ENCODE data around the gene KIRREL1. TPM values are rescaled to one million over a fixed set of nuclear protein-coding genes. Genes with fewer than 3 reads are reported as not detected.

KIRREL1 gene
- total RNA-seq, 1 donor from 2014 or later: 39.5 TPM

DNA sequence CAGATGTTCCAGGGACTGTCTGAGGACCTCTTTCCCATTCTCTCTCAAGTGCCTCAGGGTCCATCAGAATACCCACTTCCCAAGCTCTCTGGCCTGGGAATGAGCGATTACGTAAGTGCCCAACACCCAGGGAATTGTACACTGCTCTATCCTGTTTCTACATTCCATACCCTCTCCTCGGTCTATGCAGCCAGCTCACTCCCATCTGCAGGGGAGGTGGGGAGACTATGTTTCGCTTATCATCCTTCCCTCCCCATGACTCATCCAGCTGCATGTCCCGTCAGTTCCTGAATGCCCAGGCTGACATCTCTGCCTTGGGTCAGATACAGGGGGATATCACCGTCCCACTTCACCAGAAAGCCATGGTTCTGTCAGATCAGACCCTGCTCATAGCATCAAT lies 152.7 kb downstream of the KIRREL1 start:
- DNase-seq (ENCODE audit: low spot score): no peak
- Histone ChIP-seq H3K4me1 (no peaks in the 10 kb centered on the region), H3K36me3 (no peaks in the 10 kb centered on the region), H3K79me2 (ENCODE audit: low read depth) (no peaks in the 10 kb centered on the region), H3K9me3 (ENCODE audit: low read depth) (no peaks in the 10 kb centered on the region), H2AFZ (replicated peaks) (no peak overlapping the region), H3K4me2 (no peak overlapping the region), H3K27me3 (peaks cover 40% of the 10 kb centered on the region), H3K9ac (no peak overlapping the region), H3K27ac (no peak overlapping the region), H4K20me1 (ENCODE audit: low read depth) (no peaks in the 10 kb centered on the region), H3K4me3 (no peak overlapping the region), H3F3A (ENCODE audit: low read depth) (no peaks in the 10 kb centered on the region)
- H3K27me3 Mint-ChIP-seq (ENCODE audit: insufficient read depth, low read depth): peaks cover 4% of the 10 kb centered on the region
- TF ChIP-seq EZH2 (IDR thresholded peaks at IDR 0.05) (no peak), EZH2phosphoT487 (IDR thresholded peaks at IDR 0.05) (no peak)
- TF ChIP-seq, protein P1, sequence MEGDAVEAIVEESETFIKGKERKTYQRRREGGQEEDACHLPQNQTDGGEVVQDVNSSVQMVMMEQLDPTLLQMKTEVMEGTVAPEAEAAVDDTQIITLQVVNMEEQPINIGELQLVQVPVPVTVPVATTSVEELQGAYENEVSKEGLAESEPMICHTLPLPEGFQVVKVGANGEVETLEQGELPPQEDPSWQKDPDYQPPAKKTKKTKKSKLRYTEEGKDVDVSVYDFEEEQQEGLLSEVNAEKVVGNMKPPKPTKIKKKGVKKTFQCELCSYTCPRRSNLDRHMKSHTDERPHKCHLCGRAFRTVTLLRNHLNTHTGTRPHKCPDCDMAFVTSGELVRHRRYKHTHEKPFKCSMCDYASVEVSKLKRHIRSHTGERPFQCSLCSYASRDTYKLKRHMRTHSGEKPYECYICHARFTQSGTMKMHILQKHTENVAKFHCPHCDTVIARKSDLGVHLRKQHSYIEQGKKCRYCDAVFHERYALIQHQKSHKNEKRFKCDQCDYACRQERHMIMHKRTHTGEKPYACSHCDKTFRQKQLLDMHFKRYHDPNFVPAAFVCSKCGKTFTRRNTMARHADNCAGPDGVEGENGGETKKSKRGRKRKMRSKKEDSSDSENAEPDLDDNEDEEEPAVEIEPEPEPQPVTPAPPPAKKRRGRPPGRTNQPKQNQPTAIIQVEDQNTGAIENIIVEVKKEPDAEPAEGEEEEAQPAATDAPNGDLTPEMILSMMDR (IDR thresholded peaks at IDR 0.05): no peak
- H3K9me3 Mint-ChIP-seq: peaks cover 3% of the 10 kb centered on the region
- H3K27ac Mint-ChIP-seq: no peak overlapping the region
- H3K4me3 Mint-ChIP-seq: no peak overlapping the region
- no peaks in the 10 kb centered on the region for H3K36me3 Mint-ChIP-seq
- H3K4me1 Mint-ChIP-seq: no peaks in the 10 kb centered on the region

DNA sequence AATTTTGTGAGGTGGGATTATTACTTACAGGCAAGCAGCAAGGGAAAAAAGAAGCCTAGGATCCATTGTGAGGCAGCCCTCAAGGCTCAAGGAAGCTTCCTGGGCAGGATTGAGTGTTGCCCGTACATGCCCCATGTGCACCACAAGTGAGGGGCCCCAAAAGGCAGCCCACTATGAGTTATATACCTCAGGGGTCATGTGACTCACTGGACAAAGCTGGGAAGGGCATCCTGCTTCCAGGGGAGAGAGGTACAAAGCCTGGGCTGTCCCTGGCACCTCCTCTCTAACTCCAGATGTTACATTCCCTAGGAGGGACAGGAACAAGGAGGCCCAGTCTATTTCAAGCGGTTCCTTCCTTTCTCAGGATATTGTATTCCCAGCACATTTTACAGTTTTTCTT lies 153.3 kb downstream of the KIRREL1 start:
- H3K27me3 ChIP-seq: peaks cover 45% of the 10 kb centered on the region
- H3K4me2 ChIP-seq: no peak overlapping the region
- no peaks in the 10 kb centered on the region for H3K4me1 Mint-ChIP-seq
- H3K4me1 ChIP-seq: no peaks in the 10 kb centered on the region
- H3F3A ChIP-seq (ENCODE audit: low read depth): no peaks in the 10 kb centered on the region
- no peaks in the 10 kb centered on the region for H3K79me2 ChIP-seq (ENCODE audit: low read depth)
- H3K9me3 Mint-ChIP-seq: peaks cover 3% of the 10 kb centered on the region
- H4K20me1 ChIP-seq (ENCODE audit: low read depth): no peaks in the 10 kb centered on the region
- no peak overlapping the region for H3K4me3 ChIP-seq
- H3K36me3 ChIP-seq: no peaks in the 10 kb centered on the region
- no peak for TF ChIP-seq EZH2phosphoT487 (IDR thresholded peaks at IDR 0.05)
- TF ChIP-seq, protein P1 (IDR thresholded peaks at IDR 0.05): no peak
- no peak overlapping the region for H2AFZ ChIP-seq (replicated peaks)
- H3K36me3 Mint-ChIP-seq: no peaks in the 10 kb centered on the region
- H3K27ac ChIP-seq: no peak overlapping the region
- H3K4me3 Mint-ChIP-seq: no peak overlapping the region
- DNase-seq (ENCODE audit: low spot score): no peak
- no peak overlapping the region for H3K9ac ChIP-seq
- peaks cover 4% of the 10 kb centered on the region for H3K27me3 Mint-ChIP-seq (ENCODE audit: insufficient read depth, low read depth)
- no peak overlapping the region for H3K27ac Mint-ChIP-seq
- no peaks in the 10 kb centered on the region for H3K9me3 ChIP-seq (ENCODE audit: low read depth)

DNA sequence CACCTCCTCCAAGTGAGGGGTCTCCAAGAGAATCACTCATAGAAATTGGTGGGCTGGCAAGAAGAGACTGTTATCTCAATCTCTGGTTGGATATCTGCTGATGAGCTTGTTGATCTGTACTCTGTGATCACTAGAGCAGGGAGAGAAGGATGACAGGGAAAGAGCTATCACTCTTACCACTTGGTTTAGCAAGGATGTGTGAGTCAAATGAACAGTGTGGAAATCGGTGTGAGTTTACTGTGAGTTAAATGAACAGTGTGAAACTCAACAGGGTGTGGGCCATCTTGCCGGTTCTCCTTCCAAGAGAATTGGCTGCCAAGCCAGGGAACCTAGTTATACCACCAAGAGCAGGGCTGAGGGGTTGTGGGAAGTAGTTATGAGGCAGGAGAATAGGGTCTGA lies 154.0 kb downstream of the KIRREL1 start:
- no peak overlapping the region for H3K9ac ChIP-seq
- no peak for TF ChIP-seq EZH2phosphoT487 (IDR thresholded peaks at IDR 0.05)
- TF ChIP-seq, protein P1 (IDR thresholded peaks at IDR 0.05): no peak
- no peak for TF ChIP-seq EZH2 (IDR thresholded peaks at IDR 0.05)
- H3K36me3 ChIP-seq: no peaks in the 10 kb centered on the region
- peaks cover 52% of the 10 kb centered on the region for H3K27me3 ChIP-seq
- no peaks in the 10 kb centered on the region for H4K20me1 ChIP-seq (ENCODE audit: low read depth)
- H3K4me3 ChIP-seq: no peak overlapping the region
- no peaks in the 10 kb centered on the region for H3K9me3 ChIP-seq (ENCODE audit: low read depth)
- no peaks in the 10 kb centered on the region for H3K4me1 Mint-ChIP-seq
- H3K79me2 ChIP-seq (ENCODE audit: low read depth): no peaks in the 10 kb centered on the region
- no peak overlapping the region for H3K4me2 ChIP-seq
- H3F3A ChIP-seq (ENCODE audit: low read depth): no peaks in the 10 kb centered on the region
- no peaks in the 10 kb centered on the region for H3K36me3 Mint-ChIP-seq
- no peak overlapping the region for H3K27ac Mint-ChIP-seq
- DNase-seq (ENCODE audit: low spot score): no peak
- no peak overlapping the region for H3K4me3 Mint-ChIP-seq
- peaks cover 4% of the 10 kb centered on the region for H3K27me3 Mint-ChIP-seq (ENCODE audit: insufficient read depth, low read depth)
- no peak overlapping the region for H2AFZ ChIP-seq (replicated peaks)
- H3K9me3 Mint-ChIP-seq: peaks cover 3% of the 10 kb centered on the region
- no peak overlapping the region for H3K27ac ChIP-seq
- no peaks in the 10 kb centered on the region for H3K4me1 ChIP-seq

Data from neural progenitor cell (in vitro differentiated cells).